ENCODE data around the gene MT1G. TPM values are rescaled to one million over a fixed set of nuclear protein-coding genes. Genes with fewer than 3 reads are reported as not detected.

Gene MT1G
- total and polyA plus RNA-seq, 8 donors = 1.0 to 22.1 (median 2.4) TPM

DNA sequence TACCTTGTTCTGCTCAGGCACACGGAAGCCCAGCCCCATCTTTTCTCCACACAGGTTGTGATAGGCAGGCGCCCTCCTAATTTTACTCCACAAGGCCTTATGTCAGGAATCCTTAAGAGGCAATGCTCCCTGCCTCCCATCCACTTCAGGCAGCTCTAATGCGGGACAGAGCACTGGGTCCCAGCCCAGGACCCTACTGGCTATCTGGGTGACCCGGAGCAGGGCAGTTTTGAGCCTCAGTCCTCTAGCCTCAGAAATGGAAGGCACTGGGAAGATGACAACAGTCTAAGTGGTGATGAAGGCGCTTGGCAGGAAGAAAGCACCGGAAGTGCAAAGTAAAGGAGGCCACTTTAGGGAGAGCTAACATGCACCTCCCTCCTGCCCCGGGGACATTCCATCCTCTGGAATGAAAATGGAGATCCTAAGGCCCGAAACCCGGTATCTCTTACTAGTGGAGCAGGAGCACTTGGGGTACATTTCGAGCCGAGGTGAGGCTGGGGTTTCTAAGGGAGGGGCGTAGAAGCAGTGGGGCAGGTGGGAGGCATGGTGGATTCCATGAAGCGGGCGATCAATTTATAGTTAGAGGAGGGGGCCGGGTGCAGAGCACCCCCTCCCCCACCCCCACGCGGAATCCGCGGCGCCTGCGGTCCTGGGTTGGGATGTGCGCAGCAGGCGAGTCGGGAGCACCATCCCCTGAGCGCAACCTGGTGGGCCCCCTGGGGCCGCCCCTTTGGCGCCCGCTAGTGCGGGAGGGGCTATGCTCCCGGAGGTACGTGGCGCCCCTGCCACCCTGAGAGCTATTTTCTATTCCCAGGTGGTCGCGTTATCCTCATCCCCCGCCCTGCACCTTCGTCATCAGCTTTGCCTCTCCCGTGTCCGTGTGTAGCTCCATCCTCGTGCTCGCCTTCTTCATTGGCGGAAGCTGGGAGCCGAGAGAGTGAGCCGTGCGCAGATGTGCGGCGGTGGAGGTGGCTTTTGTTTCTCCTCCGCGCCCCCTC, 5.2 kb downstream of the MT1G start:
- H3K9me3 ChIP-seq = no peaks in the 10 kb centered on the region
- H3K4me1 ChIP-seq = peaks cover 0 to 21% of the 10 kb centered on the region in 2 donors
- no peak overlapping the region for H3K27ac ChIP-seq
- ATAC-seq = no peak
- H3K27me3 ChIP-seq = peaks cover 21 to 69% of the 10 kb centered on the region in 2 donors
- no peaks in the 10 kb centered on the region for H3K36me3 ChIP-seq
- TF ChIP-seq, protein P1, sequence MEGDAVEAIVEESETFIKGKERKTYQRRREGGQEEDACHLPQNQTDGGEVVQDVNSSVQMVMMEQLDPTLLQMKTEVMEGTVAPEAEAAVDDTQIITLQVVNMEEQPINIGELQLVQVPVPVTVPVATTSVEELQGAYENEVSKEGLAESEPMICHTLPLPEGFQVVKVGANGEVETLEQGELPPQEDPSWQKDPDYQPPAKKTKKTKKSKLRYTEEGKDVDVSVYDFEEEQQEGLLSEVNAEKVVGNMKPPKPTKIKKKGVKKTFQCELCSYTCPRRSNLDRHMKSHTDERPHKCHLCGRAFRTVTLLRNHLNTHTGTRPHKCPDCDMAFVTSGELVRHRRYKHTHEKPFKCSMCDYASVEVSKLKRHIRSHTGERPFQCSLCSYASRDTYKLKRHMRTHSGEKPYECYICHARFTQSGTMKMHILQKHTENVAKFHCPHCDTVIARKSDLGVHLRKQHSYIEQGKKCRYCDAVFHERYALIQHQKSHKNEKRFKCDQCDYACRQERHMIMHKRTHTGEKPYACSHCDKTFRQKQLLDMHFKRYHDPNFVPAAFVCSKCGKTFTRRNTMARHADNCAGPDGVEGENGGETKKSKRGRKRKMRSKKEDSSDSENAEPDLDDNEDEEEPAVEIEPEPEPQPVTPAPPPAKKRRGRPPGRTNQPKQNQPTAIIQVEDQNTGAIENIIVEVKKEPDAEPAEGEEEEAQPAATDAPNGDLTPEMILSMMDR (IDR thresholded peaks at IDR 0.05) = no peak
- no peak for DNase-seq
- no peak overlapping the region for H3K4me3 ChIP-seq
- intact Hi-C loops (cut with DNase I) = no loop called here

- peak overlapping the region in 1 of 2 donors; percentile 60 for H3K27ac ChIP-seq
- intact Hi-C loops (cut with DNase I) = no loop called here
- H3K4me1 ChIP-seq = peaks cover 0 to 19% of the 10 kb centered on the region in 2 donors
- H3K9me3 ChIP-seq = no peaks in the 10 kb centered on the region
- TF ChIP-seq, protein P1 (IDR thresholded peaks at IDR 0.05) = no peak
- peaks cover 10 to 27% of the 10 kb centered on the region in 2 donors for H3K27me3 ChIP-seq
- no peak for ATAC-seq
- peak in 1 of 4 donors; percentile 66 for DNase-seq
- H3K36me3 ChIP-seq = no peaks in the 10 kb centered on the region
- H3K4me3 ChIP-seq = peak overlapping the region; percentile 55 to 63
Measured at GRCh38 chr16:56658327-56658875, 9.5 kb downstream of the MT1G start.

DNA sequence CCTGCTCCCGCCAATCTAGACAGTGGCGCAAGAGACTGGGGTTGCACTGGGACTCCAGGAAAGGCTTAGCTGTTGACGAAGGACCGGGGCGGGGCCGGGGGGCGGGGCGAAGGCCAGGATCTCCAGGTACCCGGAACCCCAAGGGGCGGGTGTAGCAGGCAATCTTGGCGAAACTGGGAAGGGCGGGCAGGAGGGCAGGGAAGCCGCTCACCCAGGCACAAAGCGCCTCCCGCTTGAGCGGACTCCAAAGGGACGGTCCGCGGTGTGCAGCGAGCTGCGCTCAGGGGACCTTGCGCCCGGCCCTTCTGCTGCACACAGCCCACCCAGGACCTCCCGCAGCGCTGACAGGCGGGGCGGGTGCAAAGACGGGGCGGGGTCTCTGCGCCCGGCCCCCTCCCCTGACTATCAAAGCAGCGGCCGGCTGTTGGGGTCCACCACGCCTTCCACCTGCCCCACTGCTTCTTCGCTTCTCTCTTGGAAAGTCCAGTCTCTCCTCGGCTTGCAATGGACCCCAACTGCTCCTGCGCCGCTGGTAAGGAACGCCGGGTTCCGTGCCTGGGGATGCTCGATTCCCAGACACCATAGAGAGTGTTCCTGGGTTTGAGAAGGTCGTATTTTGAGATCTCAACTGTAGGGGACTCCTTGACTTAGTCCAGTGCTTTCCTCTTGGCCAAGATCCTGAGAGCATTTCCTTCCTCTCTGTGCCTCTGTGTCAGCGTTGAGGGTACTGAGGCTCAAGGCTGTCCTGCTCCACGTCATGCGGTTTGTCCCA, 10.1 kb downstream of the MT1G start, which contains the start of gene MT1F:
TSS of gene MT1F (plus strand) at position 405 of the 772 bp plus-strand sequence. CDS start at position 505, 100 bp downstream.
- no peaks in the 10 kb centered on the region for H3K9me3 ChIP-seq
- ATAC-seq (peak; percentile 98), DNase-seq (peak in 3 of 4 donors; percentile 69 to 94 (median 90))
- H3K4me1 ChIP-seq = peaks cover 0 to 15% of the 10 kb centered on the region in 2 donors
- peaks cover 3 to 21% of the 10 kb centered on the region in 2 donors for H3K27me3 ChIP-seq
- TF ChIP-seq, protein P1 (IDR thresholded peaks at IDR 0.05) = no peak
- H3K4me3 ChIP-seq = peak within 1 kb of the TSS; percentile 55 to 63
- intact Hi-C loops (cut with DNase I) = no loop called here
- H3K27ac ChIP-seq = peak within 1 kb of the TSS in 1 of 2 donors; percentile 60
- no peaks in the 10 kb centered on the region for H3K36me3 ChIP-seq

- H3K4me1 ChIP-seq = peaks cover 0 to 6% of the 10 kb centered on the region in 2 donors
- no peak overlapping the region for H3K27ac ChIP-seq
- TF ChIP-seq, protein P1 (IDR thresholded peaks at IDR 0.05) = no peak
- no peaks in the 10 kb centered on the region for H3K9me3 ChIP-seq
- no peak for ATAC-seq
- H3K27me3 ChIP-seq = peaks cover 0 to 29% of the 10 kb centered on the region in 2 donors
- intact Hi-C loops (cut with DNase I) = no loop called here
- no peaks in the 10 kb centered on the region for H3K36me3 ChIP-seq
- no peak overlapping the region for H3K4me3 ChIP-seq
- DNase-seq = no peak
Measured at GRCh38 chr16:56653218-56653617, 14.6 kb downstream of the MT1G start.
